ENCODE measurements around the gene HRH3. TPM values are rescaled to one million over a fixed set of nuclear protein-coding genes. Genes with fewer than 3 reads are reported as not detected.

Gene HRH3
- total RNA-seq, 3 donors from 2014 or later (not counting 1 experiment from before 2014, with no cell fraction given): not detected

DNA sequence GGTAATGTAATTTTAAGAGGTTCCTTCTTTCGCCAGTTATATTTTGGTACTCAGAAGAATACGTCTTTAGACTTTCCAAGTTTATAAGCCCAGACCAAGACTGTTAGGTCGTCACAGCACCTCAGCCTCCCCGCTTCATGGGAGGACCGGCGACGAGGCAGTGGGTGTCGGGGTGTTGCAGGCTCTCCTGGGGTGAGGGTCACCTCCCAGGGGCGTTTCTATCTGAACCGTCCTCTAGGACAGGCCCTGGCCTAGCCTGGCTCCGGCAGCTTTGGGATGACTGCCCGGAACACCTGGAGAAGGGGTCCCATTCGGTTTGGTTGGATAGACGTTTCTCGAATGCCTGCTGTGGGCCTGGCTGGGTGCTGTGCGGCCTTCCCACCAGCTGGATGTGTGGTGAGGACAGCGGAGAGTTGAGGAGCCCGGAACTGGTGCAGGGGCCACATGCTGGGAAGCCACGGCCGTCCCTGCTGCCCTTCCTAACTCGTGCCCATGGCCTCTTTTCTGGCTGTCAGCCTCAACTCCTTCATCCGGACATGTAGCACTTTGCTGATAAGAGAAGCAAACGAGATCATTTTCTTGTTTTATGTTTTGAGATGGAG is 19.3 kb upstream of the HRH3 start:
- Histone ChIP-seq H3K4me1 (ENCODE audit: control insufficient read depth, insufficient read depth, low read length) (peaks cover 47% of the 10 kb centered on the region), H3K27ac (ENCODE audit: low read length) (peak overlapping the region; percentile 45), H3K9me3 (ENCODE audit: control insufficient read depth, insufficient read depth, low read length) (no peaks in the 10 kb centered on the region), H3K27me3 (ENCODE audit: control insufficient read depth, insufficient read depth, low read length) (no peaks in the 10 kb centered on the region), H3K36me3 (ENCODE audit: control insufficient read depth, insufficient read depth, low read length) (peaks cover 7% of the 10 kb centered on the region), H3K4me3 (ENCODE audit: low read length) (peak overlapping the region; percentile 50)
- peaks cover 51 to 53% of the 10 kb centered on the region in 2 donors for H3K4me1 Mint-ChIP-seq
- H3K4me3 Mint-ChIP-seq: peak overlapping the region; percentile 89
- peaks cover 0 to 4% of the 10 kb centered on the region in 2 donors for H3K27me3 Mint-ChIP-seq (ENCODE audit: low read depth in 2 of 2)
- H3K27ac Mint-ChIP-seq: peak overlapping the region; percentile 82
- WGBS (ENCODE audit: insufficient coverage): 77% methylated on average over 23 of the region's 23 CpGs
- intact Hi-C loops (cut with micrococcal nuclease): loop anchor here (2.0 to 5.0 kb wide), 2 partner anchors 57 to 63 kb away; partner anchors contain the start of genes ADRM1 and MTG2
- H3K36me3 Mint-ChIP-seq: no peaks in the 10 kb centered on the region
- H3K9me3 Mint-ChIP-seq: no peaks in the 10 kb centered on the region
- TF ChIP-seq CTCF (IDR thresholded peaks at IDR 0.05): no peak
- no peak for ATAC-seq
- DNase-seq: no peak

DNA sequence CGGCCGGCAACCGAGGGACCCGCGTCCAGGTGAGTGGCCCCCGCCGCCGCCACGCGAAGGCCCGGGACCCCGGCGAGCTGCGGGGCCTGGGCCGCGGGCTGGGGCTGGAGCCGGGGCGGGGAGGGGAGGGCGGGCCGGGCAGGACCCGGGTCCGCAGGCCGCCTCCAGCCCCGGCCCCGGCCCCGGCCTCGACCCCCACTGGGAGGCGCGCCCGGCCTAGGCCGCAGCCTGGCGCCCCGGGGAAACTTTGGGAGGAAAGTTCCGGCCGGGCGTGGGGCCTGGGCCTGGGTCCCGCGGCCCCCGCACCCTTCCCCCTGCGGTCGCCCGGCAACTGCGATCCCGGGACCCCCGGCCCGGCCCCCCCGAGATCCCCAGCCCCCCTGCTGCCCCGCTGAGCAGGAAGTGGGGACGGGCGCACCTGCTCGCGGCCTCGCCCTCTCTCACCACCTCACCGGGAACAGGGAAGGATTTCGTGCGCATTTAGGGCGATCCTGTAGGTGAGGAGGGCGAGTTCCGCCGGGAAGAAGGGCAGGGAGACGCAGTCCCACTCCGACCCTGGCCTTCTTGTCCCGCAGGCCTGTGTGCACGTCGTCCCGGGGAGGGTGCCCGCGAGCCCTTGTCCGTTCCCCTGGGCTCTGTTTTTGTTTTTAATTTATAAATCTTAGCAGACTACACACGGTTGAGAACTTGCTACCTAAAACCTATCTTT is 18.6 kb upstream of the HRH3 start:
- H3K4me1 Mint-ChIP-seq: peaks cover 44 to 46% of the 10 kb centered on the region in 2 donors
- DNase-seq (peak in 1 of 2 donors; percentile 43), ATAC-seq (no peak)
- Histone ChIP-seq H3K27ac (ENCODE audit: low read length) (peak overlapping the region; percentile 45), H3K36me3 (ENCODE audit: control insufficient read depth, insufficient read depth, low read length) (peaks cover 7% of the 10 kb centered on the region), H3K4me1 (ENCODE audit: control insufficient read depth, insufficient read depth, low read length) (peaks cover 41% of the 10 kb centered on the region), H3K27me3 (ENCODE audit: control insufficient read depth, insufficient read depth, low read length) (no peaks in the 10 kb centered on the region), H3K9me3 (ENCODE audit: control insufficient read depth, insufficient read depth, low read length) (no peaks in the 10 kb centered on the region), H3K4me3 (ENCODE audit: low read length) (peak overlapping the region; percentile 50)
- peaks cover 0 to 4% of the 10 kb centered on the region in 2 donors for H3K27me3 Mint-ChIP-seq (ENCODE audit: low read depth in 2 of 2)
- WGBS (ENCODE audit: insufficient coverage): under 1% methylated on average over 67 of the region's 70 CpGs
- H3K4me3 Mint-ChIP-seq: peak overlapping the region; percentile 89
- no peaks in the 10 kb centered on the region for H3K36me3 Mint-ChIP-seq
- intact Hi-C loops (cut with micrococcal nuclease): loop anchor here (2.0 to 5.0 kb wide), 2 partner anchors 56 to 64 kb away; partner anchors contain the start of genes ADRM1 and MTG2
- peak overlapping the region; percentile 82 to 93 for H3K27ac Mint-ChIP-seq
- no peak for TF ChIP-seq CTCF (IDR thresholded peaks at IDR 0.05)
- H3K9me3 Mint-ChIP-seq: no peaks in the 10 kb centered on the region

GRCh38 chr20:62237801-62238568 is 17.9 kb upstream of the HRH3 start, which contains the start of gene OSBPL2:
Gene OSBPL2, plus strand, starts transcription at chr20:62238521. Its CDS starts 17,664 bp downstream, at chr20:62256185.
- Histone ChIP-seq H3K4me3 (ENCODE audit: low read length) (peak within 1 kb of the TSS; percentile 50), H3K27me3 (ENCODE audit: control insufficient read depth, insufficient read depth, low read length) (no peaks in the 10 kb centered on the region), H3K36me3 (ENCODE audit: control insufficient read depth, insufficient read depth, low read length) (peaks cover 7% of the 10 kb centered on the region), H3K4me1 (ENCODE audit: control insufficient read depth, insufficient read depth, low read length) (peaks cover 33% of the 10 kb centered on the region), H3K27ac (ENCODE audit: low read length) (peak within 1 kb of the TSS; percentile 65), H3K9me3 (ENCODE audit: control insufficient read depth, insufficient read depth, low read length) (no peaks in the 10 kb centered on the region)
- Mint-ChIP-seq H3K36me3 (no peaks in the 10 kb centered on the region), H3K4me3 (peak within 1 kb of the TSS; percentile 89), H3K27me3 (ENCODE audit: low read depth in 2 of 2) (peaks cover 0 to 4% of the 10 kb centered on the region in 2 donors), H3K27ac (peak within 1 kb of the TSS; percentile 84 to 93), H3K4me1 (peaks cover 44% of the 10 kb centered on the region in 2 donors), H3K9me3 (no peaks in the 10 kb centered on the region)
- ATAC-seq: peak; percentile 97 to 100 (median 97)
- intact Hi-C loops (cut with micrococcal nuclease): loop anchor here (2.0 to 5.0 kb wide), 2 partner anchors 55 to 64 kb away; partner anchors contain the start of genes ADRM1 and MTG2
- peak; percentile 100 for DNase-seq
- no peak for TF ChIP-seq CTCF (IDR thresholded peaks at IDR 0.05)
- under 1% methylated on average over 55 of the region's 55 CpGs for WGBS (ENCODE audit: insufficient coverage)

All from natural killer cell (primary cell).